Amniotic epithelial cell (primary cell): ENCODE results near the gene APOBEC3G.
"Not testable (repeated sequence)": the region's sequence is repeated elsewhere in the genome, so short reads cannot be mapped to it uniquely, and the experiment has no call there.

Experiments used
- DNase-seq: peaks from one replicate; pipeline ENCODE4 v3.0.0-alpha.2; 2010; ENCODE audit warnings: low read depth

APOBEC3G gene

GRCh38 chr22:39068033-39068785, 8.9 kb upstream of the APOBEC3G start:
- no peak for DNase-seq

GRCh38 chr22:39070186-39070585, 6.9 kb upstream of the APOBEC3G start:
- no peak for DNase-seq

GRCh38 chr22:39072581-39072981, 4.5 kb upstream of the APOBEC3G start:
- not testable (repeated sequence) for DNase-seq

- DNase-seq = no peak
Observed at GRCh38 chr22:39073981-39074380, 3.1 kb upstream of the APOBEC3G start.

GRCh38 chr22:39076155-39077025, 685 bp upstream of the APOBEC3G start:
- not testable (repeated sequence) for DNase-seq

GRCh38 chr22:39077912-39078311, 837 bp downstream of the APOBEC3G start:
- DNase-seq = not testable (repeated sequence)

- no peak for DNase-seq
Observed at GRCh38 chr22:39078329-39078728, 1.3 kb downstream of the APOBEC3G start.

GRCh38 chr22:39079054-39079637, 2.1 kb downstream of the APOBEC3G start:
- DNase-seq = not testable (repeated sequence)

GRCh38 chr22:39080052-39080762, 3.1 kb downstream of the APOBEC3G start:
- DNase-seq = no peak

- DNase-seq = no peak
Observed at GRCh38 chr22:39081016-39081415, 3.9 kb downstream of the APOBEC3G start.

GRCh38 chr22:39081598-39081997, 4.5 kb downstream of the APOBEC3G start:
- no peak for DNase-seq

- DNase-seq = no peak
Observed at GRCh38 chr22:39083212-39084165, 6.4 kb downstream of the APOBEC3G start.

GRCh38 chr22:39084666-39085065, 7.6 kb downstream of the APOBEC3G start:
- no peak for DNase-seq

GRCh38 chr22:39087098-39087497, 10.0 kb downstream of the APOBEC3G start:
- DNase-seq = no peak

- no peak for DNase-seq
Observed at GRCh38 chr22:39087881-39088684, 11.0 kb downstream of the APOBEC3G start.

- DNase-seq = no peak
Observed at GRCh38 chr22:39088685-39089032, 11.6 kb downstream of the APOBEC3G start.

GRCh38 chr22:39089928-39090327, 12.9 kb downstream of the APOBEC3G start:
- no peak for DNase-seq

- no peak for DNase-seq
Observed at GRCh38 chr22:39090426-39091064, 13.5 kb downstream of the APOBEC3G start.
